HG02840 (cell line): ENCODE measurements around the gene LSM7.

Experiments
- ATAC-seq: cut with Tn5 transposase; IDR thresholded peaks from one replicate; pipeline ENCODE4 v1.9.1; 2021; ENCODE audit warnings: mild to moderate bottlenecking, moderate library complexity, moderate number of reproducible peaks; ENCODE audit not compliant: unreplicated experiment, low FRiP score

Gene LSM7

DNA sequence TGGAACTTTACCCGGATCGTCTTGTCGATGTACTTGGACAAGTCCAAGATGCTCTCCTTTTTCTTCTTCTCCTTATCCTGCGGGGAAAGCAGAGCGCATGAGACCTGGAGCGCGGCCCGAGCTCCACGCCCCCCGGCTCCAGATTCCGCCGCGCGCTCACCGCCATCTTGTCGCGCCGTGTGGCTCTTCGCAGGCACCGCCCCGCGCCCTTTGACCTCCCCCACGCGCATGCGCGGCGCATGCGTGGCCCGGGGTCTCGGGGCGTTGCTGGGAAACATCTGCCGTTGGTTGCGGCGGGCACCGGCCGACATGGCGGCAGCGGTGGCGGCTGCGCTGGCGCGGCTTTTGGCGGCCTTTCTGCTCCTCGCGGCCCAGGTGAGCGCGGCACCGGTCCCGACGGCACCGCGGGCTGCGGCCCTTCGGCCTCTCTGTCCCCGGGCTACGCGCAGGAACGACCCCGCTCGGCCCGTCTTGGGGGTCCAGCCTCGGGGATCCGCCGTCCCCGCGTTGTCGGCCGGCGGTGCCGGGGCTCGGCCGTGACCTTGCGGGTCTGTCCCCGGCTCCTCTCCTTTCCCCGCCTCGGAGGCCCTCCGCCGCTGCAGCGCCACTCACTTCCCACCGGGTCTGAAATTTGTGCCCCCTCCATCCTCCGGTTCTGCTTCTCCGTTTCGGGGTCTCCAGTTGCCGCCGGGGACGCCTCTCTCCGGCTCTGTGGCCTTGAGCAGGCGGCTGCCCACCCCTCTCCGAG is at the start of gene LSM7, which contains the start of gene SPPL2B:
Gene LSM7 (minus strand): TSS at position 186 of the 748 bp plus-strand sequence. CDS start 20 bp downstream, at position 166.
Gene SPPL2B (plus strand): TSS at position 284 of the 748 bp plus-strand sequence. CDS start 26 bp downstream, at position 310.
- ATAC-seq = peak; percentile 59

DNA sequence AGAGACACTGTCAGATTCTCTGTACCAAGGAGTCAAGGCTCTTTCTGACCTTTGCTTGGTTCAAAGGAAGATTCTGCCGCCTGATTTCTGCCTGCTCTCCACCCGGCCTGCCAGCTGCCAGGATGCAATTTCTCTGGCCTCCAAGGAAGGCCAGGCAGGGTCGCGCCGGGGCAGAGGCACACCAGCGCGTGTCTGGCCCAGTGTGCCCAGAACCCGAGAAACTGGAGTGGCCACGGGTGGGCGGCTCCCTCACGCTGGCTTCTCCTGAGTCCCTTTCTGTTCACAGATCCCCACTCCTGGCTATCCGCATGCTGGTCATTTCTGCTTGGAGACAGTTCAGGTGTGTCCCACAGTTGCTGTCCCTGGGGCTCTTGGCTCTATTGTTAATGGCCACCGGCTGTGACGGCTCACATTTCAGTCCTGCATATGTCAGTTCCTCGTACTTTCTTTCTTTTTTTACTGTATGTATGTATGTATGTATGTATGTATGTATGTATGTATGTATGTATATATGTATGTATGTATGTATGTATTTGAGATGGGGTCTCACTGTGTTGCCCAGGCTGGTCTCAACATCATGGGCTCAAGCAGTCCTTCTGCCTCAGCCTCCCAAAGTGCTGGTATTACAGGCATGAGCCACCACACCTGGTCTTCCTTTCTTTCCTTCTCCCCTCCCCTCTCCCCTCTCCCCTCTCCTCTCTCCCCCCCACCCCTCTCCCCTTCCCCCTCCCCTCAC is 48.6 kb upstream of the LSM7 start:
- no peak for ATAC-seq

DNA sequence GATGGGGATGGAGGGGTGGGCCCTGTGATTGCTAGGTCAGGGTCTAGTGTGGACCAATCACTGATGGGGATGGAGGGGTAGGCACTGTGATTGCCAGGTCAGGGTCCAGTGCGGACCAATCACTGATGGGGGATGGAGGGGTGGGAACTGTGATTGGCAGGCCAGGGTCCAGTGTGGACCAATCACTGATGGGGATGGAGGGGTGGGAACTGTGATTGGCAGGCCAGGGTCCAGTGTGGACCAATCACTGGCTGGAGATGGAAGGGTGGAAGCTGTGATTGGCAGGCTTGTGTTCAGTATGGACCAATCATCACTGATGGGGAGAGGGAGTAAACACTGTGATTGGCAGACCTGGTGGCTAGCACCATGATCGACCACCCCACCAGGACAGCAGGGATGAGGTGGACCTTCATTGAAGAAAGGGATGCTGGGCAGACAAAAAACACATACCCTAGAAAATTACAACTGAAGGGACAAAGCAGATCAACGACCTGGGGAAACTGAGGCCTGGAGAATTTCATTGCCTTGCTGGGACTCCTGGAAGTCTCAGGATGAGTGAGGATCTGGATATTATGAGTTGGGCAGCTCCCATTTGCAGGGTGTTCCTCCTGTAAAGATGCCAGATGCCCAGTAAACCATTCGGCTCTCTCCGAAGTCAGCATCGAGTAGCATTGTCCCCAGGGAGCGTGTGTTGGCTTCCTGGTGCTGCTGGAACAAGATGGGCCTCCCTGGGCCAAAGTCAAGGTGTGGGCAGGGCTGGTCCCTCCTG is 47.2 kb upstream of the LSM7 start:
- no peak for ATAC-seq

DNA sequence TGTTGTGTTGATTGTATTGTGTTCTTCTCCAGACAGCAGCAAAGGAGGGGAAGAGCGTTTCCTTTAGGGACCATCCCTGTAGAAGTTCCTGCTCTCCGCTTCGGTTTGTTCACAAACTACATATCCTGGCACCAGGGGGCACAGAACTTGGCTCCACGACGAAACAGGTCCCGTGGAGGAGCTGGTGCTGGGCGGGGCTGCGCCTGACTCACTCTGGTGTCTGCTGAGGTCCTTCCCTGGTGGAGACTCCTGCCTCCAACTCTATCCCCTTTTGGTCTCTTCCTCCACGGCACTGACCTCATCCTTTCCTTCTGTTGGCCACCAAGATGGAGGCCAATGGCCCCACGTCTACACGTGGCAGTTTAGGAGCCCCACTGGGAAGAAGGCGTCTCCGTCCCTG is 46.4 kb upstream of the LSM7 start:
- ATAC-seq = no peak

DNA sequence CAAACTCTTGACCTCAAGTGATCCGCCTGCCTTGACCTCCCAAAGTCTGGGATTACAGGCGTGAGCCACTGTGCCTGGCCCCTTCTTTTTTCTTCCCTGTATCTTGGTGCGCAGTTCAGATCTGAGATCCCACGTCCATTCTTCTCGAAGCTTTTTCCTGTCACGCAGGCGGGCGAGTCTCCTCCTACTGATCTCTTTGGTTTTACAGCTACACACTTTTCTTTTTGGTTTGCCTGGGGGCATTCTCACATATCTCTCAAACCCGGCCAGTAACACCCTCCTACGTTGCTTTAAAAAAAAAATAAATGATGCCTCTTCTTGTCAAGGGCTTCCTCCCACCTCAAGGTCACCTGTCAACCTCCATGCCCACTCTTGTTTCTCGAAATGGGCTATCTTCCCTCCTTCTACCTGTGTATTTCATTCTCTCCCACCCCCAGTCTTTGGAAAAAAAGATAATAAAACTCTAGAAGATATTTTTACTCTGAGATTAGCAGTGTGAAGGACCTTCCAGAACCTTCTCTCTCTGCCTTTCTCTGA is 43.8 kb upstream of the LSM7 start:
- no peak for ATAC-seq

DNA sequence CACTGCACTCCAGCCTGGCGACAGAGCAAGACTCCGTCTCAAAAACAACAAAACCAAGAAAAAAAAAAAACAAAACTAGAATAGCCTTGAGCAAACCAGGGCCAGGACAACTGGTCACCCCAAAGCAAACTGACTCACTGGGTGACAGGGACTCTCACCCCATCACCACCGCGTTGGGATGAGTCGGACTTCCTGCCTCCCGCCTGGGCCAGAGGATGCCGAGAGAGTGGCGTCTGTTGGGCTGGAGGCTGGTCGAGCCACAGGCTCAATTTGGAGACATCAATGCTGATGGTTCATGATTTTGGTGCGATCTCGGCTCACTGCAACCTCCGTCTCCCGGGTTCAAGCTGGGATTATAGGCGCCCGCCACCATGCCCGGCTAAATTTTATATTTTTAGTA is 43.3 kb upstream of the LSM7 start:
- ATAC-seq = no peak

DNA sequence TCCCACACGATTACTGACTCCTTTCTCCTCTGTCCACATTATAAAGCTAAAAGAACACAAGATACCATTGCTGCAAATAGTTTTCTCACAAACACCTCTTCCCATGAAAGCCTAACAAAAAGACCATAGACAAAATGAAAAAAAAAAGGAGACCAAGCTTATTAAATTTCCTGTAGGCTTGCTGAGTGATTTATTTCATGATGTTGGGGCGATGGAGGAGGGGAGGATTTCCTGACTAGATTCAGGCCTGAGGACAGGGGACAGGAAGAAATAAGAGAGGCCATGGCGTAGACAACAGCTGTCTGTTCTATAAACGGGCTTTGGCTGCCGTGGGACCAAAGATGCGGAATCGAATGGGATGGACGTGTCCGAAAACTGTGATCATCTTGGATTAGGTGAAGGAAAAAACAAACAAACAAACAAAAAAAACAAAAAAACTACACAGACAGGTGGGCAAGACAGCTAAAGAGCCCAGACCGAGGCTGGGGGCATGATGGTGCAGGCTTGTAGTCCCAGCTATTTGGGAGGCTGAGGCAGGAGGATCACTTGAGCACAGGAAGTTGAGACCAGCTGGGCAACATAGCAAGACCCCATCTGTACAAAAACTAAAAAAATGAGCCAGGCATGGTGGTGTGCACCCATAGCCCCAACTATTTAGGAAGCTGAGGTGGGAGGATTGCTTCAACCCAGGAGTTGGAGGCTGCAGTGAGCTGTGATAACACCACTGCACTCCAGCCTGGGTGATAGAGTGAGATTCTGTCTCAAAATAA is 37.0 kb upstream of the LSM7 start:
- no peak for ATAC-seq

DNA sequence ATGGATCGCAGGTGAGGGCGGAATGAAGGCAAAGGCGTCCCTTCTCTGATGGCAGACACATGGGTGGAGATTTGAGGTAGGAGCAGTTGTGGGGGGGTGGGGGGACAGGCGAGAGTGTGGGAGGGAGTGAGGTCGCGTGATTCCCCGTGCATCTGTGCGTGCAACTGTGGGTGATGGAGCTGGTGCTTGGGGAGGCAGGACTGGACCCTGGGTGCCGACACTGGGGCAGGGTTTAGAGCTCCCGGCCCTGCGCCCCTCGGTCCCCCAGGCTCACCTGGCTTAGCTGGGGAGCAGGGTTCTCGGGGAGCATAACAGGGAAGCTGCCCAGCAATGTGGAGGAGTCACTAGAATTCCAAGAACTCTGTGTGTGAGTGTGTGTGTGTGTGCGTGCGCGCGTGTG is 35.0 kb upstream of the LSM7 start:
- ATAC-seq = no peak

DNA sequence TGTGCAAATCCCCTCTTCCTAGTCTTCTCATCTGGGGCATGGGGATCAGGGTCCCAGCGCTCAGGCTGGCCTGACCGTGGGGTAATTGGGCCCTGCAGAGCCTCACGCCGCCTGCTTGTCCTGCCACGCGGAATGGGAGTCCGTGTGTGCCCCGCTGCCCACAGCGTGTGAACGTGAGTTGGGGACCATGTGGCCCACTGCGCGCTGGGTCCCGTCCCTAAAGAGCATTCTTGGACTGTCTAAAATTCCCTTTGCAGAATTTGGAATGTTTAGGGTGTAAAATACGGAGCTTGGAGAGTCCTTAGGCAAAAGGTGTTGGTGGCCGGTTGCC is 34.5 kb upstream of the LSM7 start:
- no peak for ATAC-seq

DNA sequence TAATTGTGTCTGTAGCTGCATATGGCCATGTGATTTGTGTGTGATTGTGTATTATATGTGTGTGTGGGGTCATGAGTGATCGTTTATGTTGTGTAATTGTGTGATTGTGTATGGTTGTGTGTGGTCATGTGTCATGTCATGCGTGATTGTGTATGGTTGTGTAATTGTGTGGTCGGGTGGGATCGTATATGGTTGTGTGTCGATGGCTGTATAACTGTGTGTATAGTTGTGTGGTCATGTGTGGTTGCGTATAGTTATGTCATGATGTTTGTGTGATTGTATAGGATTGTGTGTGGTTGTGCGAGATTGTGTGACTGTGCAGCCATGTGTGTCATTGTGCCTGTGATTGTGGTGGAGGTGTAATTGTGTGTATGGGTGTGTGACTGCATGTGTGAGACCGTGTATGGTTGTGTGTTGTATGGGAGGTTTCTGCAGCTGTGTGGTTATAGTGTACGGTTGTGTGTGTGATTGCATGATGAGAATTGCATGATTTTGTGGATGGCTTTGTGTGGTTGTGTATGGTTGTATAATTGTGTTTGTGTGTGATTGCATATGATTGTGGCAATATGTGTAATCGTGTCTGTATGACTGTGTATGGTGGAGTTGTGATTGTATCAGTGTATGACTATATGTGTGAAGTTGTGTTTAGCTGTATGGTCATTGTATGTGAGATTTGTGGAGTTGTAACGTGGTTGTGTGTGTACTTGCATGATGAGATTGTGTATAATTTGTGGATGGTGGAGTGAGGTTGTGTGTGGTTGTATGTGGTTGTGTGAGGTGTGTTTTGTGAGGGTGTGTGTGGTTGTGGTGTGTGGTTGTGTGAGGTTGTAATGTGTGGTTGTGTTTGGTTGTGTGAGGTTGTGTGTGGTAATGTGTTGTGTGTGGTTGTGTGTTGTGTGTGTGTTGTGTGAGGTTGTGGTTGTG is 33.9 kb upstream of the LSM7 start:
- no peak for ATAC-seq

DNA sequence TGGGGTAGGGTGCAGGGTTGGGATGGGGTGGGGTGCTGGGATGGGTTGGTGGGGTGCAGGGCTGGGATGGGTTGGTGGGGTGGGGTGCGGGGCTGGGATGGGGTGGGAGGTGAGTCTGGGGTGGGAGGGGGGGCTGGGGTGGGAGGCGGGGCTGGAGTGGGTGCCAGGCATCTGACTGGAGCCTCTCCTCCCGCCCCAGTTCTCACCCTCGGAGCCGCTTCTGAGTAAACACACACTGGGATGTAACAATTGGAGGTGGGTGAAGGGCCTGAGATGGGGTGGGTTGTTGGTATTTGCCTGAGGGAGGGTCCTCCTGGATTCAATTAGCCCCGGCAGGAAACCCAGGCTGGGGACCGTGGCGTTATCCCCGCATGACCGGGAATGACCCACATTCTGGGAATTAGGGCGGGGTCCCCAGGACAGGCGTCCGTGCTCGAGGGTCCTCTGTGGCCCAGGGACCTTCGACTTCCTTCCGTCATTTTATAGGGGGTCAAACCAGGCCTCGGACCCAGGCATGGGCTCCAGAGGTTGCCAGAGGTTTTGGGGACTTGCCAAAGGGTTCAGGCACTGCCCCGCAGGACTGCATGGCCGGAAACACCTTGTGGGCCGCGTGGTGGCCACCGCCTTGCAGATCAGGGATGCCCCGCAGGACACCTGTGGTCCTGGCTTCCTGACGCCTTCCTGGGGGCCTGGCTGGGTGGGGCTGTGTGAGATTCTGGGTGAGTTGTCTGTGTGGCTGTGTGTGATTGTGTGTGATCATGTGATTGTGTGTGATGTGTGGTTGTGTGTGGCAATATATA is 33.1 kb upstream of the LSM7 start:
- ATAC-seq = no peak

DNA sequence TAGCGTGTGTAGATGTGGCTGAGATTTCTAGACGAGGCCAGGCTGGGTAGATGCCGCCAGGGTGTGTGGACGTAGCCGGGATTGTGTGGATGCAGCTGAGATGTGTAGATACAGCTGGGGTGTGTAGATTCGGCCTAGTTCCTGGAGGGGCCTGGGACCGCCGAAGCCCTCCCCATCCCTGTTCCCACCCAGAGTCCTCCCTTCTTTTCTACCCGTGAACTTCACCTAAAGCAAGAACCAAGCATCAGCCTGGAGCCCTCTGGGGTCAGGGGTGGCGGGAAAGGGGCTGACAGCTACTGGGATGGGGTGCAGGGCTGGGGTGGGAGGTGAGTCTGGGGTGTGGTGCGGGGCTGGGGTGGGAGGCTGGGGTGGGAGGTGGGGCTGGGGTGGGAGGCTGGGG is 32.4 kb upstream of the LSM7 start:
- no peak for ATAC-seq

DNA sequence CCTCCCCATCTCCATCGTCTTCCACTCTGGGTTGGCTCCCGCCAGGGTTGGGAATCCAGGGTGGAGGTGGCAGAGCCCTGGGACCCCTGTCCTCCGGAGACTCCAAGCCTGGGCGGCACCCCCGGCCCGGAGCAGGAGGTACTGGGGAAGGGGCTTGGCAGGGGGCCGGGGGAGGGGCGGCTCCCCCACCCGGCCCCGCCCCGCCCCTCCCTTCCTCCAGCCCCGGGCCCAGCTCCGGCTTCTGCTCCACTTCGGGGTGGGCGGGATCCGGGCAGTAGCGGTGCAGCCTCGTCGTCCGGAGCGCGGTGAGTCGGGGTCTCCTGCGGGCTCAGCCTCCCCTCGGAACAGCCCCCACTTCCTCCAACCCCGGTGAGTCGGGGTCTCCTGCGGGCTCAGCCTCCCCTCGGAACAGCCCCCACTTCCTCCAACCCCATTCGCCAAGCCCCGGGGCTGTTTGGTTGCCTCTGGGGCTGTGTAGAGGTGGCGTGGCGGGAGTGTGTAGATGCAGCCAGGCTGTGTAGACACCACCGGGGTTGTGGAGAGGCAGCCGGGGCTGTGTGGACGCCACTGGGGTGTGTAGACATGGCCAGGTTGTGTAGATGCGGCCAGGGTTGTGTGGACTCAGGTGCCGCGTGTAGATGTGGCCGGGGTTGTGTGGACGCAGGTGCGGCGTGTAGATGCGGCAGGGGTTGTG is 31.8 kb upstream of the LSM7 start, which contains the start of gene TMPRSS9:
Gene TMPRSS9 (plus strand): TSS at position 274 of the 694 bp plus-strand sequence. CDS start 29,521 bp downstream, outside the sequence.
- no peak for ATAC-seq

DNA sequence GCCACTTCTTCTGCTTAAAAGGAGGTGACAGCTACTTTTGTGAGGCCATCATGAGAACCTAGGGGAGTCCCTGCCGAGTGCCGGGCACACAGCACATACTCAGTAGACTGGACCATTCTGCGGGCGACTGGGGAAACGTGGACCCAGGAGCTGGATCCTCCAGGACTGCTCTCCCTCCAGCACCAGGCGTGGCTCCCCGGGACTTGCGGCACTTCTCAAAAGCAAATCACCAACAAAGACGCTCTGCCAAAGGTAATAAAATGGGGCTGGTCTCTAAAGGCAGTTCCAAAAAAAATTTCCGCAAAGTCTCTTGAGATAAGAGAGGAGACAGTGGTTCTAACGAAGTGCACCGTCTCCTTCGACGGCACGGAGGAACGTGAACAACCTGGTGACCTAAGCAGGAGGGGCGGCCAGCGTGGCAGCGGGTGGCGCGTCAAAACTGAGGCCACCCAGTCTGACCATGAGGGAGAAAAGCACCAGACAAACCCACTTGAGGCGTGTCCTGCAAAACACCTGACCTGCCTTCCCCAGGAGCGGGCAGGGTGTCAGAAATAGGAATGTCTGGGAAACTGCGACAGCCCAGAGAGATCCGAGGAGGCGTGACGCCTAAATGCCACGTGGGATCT is 30.3 kb upstream of the LSM7 start:
- ATAC-seq = no peak

DNA sequence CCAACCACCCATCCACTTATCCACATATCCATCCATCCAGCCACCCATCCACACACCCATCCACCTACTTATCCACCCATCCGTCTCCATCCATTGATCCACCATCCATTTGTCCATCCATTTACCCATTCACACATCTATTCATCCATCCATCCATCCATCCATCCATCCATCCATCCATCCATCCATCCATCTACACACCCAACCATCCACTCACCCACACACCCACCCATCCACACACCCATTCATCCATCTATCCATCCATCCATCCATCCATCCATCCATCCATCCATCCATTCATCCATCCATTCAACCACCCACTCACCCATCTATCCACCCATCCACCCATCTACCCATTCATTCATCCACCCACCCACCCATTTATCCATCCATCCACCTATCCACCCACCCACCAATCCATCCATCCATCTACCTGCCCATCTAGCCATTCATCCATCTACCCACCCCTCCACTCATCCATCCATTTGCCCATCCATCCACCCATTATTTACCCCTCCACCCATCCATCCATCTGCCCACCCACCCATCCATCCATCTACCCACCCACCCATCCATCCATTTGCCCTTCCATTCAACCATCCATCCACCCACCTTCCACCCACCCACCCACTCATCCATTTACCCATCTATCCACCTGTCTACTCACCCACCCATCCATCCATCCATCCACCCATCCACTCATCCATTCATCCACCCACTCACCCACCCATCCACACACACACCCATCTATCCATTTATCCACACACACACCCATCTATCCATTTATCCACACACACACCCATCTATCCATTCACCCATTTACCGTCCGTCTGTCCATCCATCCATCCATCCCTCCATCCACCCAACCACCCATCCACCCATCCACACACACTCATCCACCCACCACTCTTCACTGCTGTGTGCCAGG is 29.2 kb upstream of the LSM7 start:
- ATAC-seq = no peak

DNA sequence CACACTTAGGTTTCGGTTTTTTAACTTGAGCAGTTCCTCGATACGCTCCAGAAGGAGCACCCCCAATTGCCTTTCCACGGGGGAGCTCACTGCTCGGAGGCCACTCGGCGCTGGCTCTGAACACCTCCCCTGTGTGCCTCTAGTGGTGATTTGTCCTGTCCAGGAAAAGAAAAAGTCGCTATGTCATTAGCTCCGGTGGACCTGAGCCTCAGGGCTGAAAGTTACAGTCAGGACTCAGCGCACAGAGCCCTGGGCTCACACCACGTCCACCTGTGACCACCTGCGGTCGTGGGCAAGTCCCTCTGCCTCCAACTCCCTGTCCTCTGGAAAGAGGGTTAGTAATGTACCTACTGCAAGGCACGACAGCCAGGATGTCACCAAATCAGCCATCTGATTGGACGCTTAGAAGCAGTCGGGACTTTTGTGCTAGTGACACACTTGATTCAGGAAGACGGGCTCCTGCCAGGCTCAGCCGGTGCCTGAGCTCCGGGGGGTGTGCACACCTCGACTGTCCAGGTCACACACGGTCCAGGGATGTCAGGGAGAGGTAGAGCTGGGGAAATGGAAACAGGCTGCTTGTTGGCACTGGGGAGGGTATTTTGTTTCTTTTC is 27.8 kb upstream of the LSM7 start:
- no peak for ATAC-seq
